Activated CD4-positive, alpha-beta T cell treated with anti-CD3 and anti-CD28 coated beads, Interleukin-2, amount 50 U/mL, for 24 hours (primary cell): ENCODE results near the gene TMEM121.
"Not testable (repeated sequence)": the region's sequence is repeated elsewhere in the genome, so short reads cannot be mapped to it uniquely, and the experiment has no call there.

Experiments used
- DNase-seq, 2 donors: peaks; one replicate each; pipeline ENCODE4 v3.0.0-alpha.2; 2020; ENCODE audit warnings: low read depth in 1 of 2, low spot score in 1 of 2

The TMEM121 gene

GRCh38 chr14:105541218-105541875 lies 15.0 kb downstream of the TMEM121 start:
- DNase-seq, result no peak

DNA sequence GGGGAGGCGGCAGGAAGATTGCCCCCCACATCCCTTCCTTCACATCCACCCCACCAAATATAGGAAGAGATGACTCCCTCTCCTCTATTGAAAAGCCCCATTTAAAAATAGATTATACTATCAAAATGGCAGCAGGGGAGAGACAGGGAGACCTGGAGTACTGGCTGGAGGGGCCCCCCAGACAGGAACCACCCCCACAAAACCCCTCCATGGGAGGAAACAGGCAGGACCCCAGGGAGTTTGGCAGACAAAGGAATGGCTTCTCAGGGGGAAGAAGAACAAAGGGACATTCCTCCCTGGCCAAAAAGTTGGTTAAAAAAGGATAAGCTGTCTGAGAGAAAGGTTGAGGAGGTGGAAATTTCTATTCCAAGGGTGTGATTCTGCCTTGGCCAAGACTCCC lies 19.3 kb downstream of the TMEM121 start:
- DNase-seq, result not testable (repeated sequence)

GRCh38 chr14:105546410-105546809 lies 20.0 kb downstream of the TMEM121 start:
- not testable (repeated sequence) for DNase-seq

DNA sequence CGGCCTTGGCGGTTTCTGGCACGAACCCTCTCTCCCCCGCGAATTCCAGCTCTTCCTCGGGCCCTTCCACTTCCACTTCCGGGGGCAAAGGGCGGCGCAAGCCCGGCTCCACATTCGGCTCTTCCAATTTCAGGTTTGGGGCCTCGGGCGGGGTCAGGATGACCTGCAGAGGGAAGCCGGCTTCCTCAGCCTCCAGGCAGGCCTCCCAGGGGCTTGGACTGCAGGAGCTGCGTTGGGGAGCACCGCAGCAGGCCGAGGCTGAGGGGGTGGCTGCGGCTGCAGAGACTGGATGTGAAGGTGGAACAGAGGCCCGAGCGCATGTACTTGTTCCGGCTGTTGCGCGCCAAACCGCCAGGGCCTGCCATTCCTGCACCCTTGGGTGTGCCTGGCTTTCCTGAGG lies 20.7 kb downstream of the TMEM121 start:
- DNase-seq, result not testable (repeated sequence)

GRCh38 chr14:105547741-105548169 lies 21.4 kb downstream of the TMEM121 start:
- DNase-seq, result no peak

- no peak for DNase-seq
These were observed 23.1 kb downstream of the TMEM121 start for GRCh38 chr14:105549481-105549880.

- no peak for DNase-seq
These were observed 27.6 kb downstream of the TMEM121 start for GRCh38 chr14:105554022-105554421.

DNA sequence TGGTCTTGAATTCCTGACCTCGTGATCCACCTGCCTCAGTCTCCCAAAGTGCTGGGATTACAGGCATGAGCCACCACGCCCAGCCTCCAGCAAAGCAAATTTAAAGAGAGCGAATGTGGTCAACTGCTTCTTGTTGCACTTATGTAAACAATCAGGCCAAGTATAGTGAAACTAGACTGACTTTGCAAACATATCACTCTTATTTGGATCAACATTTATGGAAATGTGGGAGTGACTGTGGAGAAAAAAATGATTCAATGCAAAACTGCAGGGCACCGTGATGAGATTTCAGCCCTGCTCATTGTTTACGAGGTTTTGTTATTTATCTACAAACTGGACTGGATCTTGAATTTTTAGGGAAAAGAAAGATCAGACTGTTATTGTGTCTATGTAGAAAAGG lies 28.1 kb downstream of the TMEM121 start:
- DNase-seq, result no peak

DNA sequence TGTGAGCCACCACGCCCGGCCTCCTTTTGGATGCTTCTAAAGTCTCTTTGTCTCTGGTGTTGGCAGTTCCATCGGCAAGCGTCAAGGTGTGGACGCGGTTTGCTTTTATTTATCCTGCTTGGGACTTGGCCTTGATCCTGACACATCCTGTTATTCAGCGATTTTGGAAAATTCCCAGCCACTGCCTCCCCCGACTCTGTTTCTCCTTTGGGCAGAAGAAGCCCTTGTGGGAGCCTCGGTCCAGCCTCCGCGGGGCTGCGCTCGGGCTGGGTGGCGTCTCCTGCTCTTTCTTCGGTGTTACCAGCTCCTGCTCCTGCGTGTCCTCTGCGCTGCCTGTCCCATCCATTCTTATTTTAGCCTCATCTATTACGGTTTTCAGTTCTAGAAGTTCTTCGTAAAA lies 31.3 kb downstream of the TMEM121 start:
- DNase-seq, result not testable (repeated sequence)

- DNase-seq, result not testable (repeated sequence)
These were observed 32.2 kb downstream of the TMEM121 start for GRCh38 chr14:105558449-105559154.

DNA sequence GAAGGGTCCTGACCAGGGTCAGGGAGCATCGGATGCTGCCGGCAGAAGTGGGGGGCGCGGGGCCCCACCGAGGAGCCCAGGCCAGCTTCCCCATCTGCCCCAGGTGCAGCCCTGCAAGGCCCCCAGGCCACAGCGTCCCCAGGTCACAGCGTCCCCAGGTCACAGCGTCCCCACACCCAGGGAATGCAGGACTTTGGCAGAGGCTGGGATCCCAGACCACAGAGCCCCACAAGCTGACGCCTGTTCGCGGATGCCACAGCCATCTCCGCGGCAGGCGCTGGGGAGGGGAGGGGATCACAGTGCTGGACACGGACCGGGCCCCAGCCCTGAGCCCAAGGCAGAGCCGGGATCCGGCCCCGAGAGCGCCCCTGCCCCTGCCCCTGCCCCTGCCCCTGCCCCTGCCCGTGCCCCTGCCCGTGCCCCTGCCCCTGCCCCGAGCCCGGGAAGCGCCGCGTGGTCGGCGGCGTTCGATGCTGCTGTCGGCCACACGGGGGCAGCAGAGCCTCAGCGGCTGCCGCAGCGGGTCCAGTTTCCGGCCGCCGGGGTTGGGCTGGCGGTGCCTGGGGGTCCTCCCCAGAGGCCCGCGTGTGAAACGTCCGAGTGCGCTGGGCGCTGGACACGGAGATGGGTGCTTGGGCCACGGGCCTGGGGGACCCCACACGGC lies 33.1 kb downstream of the TMEM121 start:
- peak in 1 of 2 donors; percentile 26 for DNase-seq

DNA sequence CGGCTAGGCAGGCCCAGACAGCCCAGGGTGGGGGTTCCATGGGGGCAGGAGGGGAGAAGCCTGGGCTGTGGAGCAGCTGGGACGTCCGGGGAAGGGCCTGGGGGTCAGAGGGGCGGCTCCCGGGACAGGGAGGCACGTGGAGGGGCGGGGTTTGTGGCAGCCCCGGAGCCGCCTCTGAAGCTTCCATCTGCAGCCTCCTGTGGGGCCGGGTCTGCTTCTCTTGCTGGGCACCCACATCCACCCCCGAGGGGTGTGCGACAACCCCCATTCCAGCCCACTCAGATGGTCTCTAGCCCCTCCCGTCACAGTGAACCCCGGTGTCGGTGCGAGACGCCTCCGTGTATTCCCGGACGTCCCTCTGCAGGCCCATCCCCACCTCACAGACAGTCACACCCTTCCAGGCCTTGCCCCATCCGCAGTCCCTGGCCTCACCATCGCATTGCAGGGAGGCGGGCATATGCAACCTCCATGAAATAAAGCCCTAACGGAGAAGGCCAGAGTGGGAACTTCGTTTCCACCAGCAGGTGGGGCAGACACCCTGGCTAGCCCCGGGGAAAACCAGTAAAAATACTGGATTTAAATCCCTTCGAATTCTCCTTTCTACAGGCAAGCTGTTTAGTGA lies 33.8 kb downstream of the TMEM121 start:
- not testable (repeated sequence) for DNase-seq

GRCh38 chr14:105561345-105561744 lies 35.0 kb downstream of the TMEM121 start:
- not testable (repeated sequence) for DNase-seq

DNA sequence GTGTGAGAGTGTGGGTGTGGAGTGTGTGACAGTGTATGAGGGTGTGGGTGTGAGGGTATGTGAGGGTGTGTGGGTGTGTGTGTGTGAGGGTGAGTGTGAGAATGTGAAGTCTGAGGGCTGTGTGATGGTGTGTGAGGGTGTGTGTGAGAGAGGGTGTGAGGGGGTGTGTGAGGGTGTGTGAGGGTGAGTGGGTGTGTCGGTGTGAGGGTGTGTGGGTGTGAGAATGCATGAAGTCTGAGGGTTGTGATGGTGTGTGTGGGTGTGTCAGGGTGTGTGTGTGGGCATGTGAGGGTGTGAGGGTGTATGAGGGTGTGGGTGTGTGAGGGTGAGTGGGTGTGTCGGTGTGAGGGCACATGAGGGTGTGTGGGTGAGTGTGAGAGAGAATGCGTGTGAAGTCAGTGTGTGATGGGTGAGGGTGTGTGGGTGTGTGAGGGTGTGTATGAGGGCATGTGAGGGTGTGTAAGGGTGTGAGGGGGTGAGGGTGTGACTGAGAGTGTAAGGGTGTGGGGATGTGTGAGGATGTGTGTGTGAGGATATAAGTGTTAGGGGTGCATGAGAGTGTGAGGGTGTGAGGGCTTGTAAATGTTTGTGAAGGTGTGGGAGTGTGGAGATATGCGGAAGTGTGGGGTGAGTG lies 36.4 kb downstream of the TMEM121 start:
- no peak for DNase-seq

DNA sequence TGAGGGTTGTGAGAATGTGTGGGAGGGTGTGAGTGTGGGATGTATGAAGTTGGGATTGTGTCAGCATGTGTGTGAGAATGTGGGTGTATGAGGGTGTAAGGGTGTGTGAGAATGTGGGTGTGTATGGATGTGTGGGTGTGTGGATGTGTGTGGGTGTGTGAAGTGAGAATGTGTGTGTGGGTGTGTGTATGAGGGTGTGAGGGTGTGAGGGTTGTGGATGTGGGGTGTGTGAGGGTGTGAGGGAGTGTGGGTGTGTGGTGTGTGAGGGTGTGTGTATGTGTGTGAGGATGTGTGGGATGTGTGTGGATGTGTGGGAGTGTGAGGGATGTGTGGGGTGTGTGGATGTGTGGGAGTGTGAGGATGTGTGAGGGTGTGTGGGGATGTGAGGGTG lies 37.0 kb downstream of the TMEM121 start:
- no peak for DNase-seq

GRCh38 chr14:105564536-105564935 lies 38.2 kb downstream of the TMEM121 start:
- DNase-seq, result not testable (repeated sequence)

DNA sequence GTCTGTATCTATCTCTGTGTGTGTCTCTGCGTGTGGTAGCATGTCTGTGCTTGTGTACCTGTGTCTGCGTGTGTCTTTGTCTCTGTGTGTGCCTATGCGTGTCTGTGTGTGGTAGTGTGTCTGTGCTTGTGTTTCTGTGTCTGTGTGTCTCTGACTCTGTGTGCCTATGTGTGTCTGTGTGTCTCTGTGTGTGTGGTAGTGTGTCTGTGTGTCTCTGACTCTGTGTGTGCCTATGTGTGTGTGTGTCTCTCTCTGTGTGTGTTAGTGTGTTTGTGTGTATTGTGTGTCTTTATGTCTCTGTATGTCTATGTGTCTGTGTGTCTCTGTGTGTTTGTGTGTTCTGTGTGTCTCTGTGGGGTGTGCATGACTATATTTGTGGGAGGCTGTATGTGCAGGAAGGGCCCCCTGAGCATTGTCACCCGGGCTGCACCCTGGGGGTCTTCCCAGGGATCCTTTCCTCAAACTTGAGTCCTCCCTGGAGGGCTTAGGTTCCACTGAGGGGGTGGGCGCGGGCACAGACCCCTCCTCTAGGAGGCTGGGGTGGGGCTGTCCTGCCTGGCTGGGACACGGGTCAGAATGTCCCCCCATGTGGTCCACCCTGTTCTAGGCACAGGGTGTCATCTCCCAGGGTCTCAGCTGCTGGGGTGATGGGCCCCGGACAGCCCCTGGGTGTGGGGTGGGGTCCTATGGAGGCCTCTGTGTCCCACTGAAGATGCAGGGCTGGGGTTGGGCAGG lies 39.0 kb downstream of the TMEM121 start:
- DNase-seq, result not testable (repeated sequence)

DNA sequence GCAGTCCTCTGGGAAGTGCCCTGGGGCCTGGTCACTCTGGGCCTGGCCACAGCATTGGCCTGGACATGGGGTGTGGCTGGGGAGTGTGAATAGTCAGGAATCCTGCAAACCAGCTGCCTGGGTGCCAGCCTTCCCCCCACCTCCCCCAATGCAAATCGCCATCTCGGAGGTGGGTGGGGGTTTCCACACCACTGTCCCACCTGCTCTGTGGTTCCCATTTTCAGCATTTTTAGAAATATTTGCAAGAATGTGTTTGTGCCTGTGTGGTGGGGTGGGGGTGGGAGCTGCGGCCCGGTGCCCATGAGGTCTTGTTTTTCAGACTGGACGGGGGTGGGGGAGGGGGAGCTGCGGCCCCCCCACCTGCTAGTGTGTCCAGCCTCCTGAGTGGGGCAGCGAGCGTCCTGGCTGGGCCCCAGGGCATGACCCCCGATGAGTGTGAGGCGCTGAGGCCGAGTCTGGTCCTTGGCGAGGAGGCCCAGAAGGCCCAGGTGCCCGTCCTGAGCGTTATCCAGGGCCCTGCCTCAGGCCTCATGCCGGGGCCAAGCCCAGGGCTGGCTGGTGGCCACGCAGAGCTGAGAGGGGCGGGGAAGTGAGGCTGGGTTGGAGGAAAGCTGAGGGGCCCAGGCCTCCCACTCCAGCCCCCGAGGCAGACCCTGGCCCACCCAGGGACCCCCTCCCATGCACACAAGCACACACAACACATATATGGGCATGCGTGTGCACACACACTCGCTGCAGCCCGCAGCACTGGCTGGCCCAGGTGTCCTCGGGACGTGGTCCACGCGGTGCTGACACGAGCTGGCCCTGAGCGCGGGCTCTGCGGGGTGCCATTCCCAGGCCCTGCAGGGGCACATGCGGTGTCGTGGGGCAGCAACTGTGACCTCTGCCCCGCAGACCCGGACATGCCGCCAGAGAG lies 40.1 kb downstream of the TMEM121 start:
- not testable (repeated sequence) for DNase-seq
